GM21825 (cell line): Measurements from ENCODE around the gene DEPP1.
A peak's percentile ranks its signal among the peaks of the same experiment; 100 is the strongest.

ENCODE experiments used
- ATAC-seq: cut with Tn5 transposase; IDR thresholded peaks from one replicate; pipeline ENCODE4 v1.9.1; 2021; ENCODE audit warnings: mild to moderate bottlenecking, moderate library complexity; ENCODE audit not compliant: unreplicated experiment

Gene DEPP1

GRCh38 chr10:44980309-44981171 lies 1.9 kb upstream of the DEPP1 start:
- no peak for ATAC-seq

DNA sequence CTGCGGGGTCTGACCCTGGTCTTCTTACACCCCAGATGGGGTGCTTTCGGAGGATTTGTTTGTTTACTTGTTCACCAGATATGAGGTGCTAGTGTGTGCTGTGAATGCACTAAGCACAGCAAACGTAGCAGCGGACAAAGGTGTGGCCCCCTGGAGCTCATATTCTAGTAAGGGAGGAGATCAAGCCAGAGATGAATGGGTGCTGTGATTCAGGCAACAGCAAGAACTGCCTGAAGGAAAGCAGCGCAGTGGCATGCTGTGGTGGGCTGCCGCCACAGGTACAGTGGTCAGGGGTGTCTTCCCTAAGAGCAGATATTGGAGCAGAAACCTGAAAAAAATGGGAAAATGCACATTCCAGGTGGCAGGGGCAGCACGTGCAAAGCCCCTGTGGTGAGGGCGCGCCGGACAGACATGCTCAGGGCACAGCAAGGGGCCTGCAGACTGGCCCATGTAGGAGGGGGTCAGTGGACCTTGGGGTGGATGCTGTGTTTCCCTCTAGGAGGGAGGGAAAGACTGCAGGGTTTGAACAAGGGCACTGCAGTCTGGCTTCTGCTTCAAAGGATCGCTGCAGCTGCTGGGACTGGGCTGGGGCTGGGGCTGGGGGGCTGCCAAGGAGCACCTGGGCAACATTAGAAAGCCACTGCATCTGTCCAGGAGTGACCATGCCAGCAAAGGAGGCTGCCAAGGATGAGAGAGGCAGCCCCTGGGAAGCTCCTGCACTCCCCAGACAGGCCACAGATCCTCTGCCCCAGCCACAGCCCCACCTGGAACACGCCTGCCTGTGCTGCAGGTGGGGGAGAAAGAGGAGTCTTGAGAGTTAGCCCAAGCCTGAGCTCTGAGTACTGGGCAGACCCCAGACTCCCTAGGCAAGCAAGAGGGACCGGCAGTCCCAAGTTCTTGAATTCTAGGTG lies 927 bp upstream of the DEPP1 start:
- no peak for ATAC-seq

GRCh38 chr10:44978213-44978569 lies 418 bp downstream of the DEPP1 start:
- no peak for ATAC-seq

DNA sequence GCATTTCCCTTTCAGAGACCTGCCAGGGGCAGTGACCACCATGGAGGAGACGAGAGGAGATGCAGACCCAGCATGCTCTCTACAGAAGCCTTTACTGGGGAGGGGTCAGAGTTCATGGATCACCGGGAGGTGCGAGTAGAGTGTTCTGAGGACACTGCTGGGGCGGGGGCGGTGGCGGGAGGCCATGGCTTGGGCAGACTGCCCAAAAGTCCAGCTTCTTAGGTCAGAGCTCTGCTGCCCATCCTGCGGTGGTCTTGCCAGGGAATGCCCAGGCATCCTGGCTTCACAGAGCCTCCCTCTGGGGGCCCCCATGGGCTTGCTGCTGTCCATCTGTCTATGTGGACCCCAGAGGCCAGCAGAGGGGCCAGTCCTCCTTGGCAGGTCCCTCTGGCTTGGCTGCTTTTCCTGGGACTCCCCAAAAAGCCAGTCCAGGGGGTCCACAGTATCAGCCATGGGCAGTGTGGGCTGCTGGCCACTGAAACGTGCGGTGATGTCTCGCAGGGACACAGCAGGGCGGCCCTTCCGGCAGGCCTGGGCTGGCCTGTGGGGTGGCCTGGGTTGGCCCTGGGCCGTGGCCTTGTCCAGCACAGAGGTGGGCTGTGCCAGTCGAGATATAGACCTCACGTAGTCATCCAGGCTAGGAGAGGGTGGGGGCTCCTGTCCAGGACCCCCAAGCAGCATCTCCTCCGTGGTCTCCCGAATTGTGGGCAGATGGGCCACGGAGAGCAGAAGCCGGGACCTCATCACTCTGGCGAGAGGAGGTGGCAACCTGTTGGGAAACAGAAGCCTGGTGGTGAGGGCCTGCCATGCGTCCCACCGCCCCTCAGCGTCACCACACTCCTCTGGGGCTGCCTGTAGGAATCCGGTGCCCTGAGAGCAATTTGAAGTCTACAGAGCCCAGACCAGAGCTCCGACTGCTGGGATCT lies 1.1 kb downstream of the DEPP1 start:
- ATAC-seq, result no peak

DNA sequence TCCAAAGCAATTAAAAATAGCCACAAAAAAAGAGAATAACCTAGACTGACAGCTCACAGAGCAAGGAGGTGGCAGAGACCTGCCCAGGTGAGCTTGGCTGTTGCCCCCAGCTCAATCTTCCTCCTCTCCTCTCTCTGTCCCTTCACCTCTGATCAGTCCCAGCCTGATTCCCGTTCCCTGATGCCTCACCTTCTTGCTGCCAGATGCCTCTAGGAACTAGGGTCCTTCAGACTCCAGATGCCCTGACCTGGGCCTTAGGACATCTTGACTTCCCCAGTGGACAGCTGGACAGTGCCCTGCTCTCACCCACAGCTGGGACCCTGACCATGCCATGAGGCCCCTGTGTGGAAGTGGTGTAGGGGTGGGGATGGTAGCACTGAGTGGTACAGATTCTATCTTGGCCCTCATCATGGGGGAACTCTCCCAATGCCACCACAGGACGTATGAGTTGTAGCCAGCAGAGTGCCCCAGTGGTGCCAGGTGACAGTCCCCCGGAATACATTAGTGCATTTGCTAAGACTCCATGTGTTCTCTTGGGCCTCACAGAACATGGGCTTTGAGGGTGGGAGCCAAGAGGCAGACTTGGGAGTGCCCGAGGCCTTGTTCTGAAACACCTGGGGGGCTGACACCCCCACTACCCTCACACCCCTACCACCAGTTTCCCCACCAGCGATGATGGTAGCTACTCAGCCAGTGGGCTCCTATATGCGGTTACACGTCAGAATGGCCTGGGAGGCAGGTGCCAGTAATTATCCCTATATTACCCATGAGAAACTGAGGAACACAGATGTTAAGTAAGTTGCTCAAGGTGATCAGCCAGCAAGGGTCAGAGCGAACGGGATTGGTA lies 2.0 kb downstream of the DEPP1 start:
- ATAC-seq, result no peak

GRCh38 chr10:44975431-44976331 lies 2.9 kb downstream of the DEPP1 start:
- no peak for ATAC-seq

DNA sequence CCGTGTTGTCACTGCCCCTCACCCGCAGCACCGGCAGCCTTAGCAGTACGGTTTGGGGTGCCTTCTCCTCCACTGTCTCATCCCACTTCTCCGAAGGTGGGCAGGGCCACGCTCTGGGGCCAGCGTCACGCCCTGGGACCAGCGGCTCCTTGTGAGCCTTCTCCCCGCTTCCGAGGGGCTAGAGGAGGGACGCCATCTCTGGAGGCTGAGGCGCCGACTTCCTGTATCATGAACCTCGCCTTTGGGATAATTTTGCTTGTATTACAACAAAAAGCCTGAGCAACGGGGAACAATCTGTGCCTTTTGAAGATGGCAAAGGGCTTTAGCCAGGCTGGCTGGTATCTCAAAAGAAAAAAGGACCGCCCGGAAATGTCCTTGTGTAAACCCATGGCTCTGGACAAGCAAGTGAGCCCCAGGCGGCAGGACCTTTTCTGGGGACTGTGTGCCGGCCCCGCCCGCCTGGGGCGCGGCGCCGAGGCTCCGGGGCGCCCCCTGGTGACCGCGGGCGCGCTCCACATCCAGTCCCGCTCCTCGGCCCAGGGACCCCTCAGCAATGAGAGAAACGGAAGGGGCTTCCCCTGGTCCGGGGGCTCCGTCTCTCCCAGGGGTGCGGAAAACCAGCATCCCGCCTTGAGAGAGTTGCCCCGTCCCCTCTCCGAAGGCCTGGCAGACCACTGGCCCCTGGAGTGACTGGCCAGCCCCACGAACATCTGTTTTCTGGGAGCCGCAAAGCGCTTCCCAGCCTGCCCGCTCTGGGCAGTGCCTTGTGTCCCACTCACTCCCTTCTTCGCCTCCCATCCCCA lies 3.8 kb downstream of the DEPP1 start:
- ATAC-seq, result peak; percentile 68

DNA sequence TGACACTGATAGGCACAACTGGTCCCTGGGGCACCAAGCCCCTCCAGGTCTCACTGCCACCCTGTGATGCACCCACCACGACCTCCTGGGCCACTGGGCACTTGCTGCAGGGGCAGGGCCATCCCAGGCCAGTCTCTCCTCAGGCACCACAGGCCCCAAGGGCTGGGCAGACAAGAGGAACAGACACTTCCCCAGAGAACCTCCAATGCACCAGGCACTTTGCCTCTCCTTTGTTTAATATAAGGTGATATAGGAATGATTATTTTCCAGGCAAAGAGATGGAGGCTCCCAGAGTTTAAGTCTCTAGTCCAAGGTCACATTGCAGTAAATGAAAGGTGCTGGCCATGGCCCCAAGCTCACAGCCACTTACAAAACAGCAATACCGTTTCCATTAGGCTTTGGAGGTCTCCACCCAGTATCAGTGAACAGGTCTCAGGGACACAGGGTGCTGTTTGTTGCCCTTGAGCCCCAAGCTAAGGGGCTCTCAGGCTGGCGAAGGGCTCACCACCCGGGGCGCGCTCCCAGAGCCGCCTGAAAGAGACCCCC lies 4.5 kb downstream of the DEPP1 start:
- no peak for ATAC-seq

DNA sequence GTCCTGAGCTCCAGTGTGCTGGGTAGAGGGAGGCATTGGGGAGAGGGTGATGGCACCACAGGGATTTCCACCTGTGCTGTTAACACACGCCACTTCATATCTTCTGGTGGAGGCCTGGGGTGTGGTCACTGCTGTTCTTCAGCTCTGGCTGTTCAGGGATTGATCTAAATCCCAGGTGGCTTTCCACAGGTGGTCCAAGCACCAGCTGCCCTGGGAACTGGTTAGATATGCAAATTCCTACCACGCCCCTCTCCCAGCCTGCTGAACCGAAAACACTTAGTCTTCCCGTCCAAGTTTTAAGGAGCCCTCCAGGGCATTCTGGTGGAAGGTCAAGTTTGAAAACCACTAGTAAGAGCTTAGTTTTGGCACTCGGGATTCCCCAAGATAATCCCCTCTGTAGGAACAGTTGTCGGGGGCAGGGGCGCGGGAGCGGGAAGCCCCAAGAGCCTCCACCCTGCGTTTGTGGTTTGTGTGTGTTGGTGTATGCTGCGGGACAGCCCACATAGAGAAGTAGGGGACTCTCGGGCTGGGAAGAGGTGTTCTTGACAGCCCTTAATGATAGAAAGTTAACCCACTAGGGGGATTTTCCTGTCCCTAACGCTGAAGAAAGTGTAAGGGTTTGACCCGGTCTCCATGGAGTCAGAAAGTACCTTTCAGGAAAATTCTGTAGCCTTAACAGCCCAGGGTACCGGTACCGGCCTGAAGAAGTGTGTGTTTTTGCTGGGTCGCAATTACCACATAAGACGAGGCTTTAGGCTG lies 5.1 kb downstream of the DEPP1 start:
- no peak for ATAC-seq

GRCh38 chr10:44972874-44973306 lies 5.7 kb downstream of the DEPP1 start:
- no peak for ATAC-seq

GRCh38 chr10:44971935-44972757 lies 6.5 kb downstream of the DEPP1 start:
- no peak for ATAC-seq

DNA sequence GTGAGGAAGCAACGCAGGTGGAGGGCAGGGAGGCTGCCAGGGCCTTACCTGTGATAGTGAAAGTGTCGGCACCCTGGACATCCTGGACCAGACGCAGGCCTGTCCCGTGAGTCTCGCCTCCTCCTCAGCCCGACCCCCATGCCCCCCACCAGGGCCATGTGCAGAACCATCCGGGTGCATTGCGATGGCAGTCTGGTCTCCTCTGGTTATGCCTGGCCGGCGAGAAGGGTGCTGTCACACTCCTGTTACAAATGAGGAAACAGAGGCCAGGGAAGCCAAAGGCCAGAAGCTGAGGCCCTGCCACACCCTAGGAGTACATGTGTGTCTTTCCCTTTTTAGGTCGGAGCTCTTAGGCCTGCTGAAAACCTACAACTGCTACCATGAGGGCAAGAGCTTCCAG lies 7.2 kb downstream of the DEPP1 start:
- ATAC-seq, result no peak

GRCh38 chr10:44970812-44971395 lies 7.7 kb downstream of the DEPP1 start:
- no peak for ATAC-seq

GRCh38 chr10:44969854-44970253 lies 8.8 kb downstream of the DEPP1 start:
- no peak for ATAC-seq

DNA sequence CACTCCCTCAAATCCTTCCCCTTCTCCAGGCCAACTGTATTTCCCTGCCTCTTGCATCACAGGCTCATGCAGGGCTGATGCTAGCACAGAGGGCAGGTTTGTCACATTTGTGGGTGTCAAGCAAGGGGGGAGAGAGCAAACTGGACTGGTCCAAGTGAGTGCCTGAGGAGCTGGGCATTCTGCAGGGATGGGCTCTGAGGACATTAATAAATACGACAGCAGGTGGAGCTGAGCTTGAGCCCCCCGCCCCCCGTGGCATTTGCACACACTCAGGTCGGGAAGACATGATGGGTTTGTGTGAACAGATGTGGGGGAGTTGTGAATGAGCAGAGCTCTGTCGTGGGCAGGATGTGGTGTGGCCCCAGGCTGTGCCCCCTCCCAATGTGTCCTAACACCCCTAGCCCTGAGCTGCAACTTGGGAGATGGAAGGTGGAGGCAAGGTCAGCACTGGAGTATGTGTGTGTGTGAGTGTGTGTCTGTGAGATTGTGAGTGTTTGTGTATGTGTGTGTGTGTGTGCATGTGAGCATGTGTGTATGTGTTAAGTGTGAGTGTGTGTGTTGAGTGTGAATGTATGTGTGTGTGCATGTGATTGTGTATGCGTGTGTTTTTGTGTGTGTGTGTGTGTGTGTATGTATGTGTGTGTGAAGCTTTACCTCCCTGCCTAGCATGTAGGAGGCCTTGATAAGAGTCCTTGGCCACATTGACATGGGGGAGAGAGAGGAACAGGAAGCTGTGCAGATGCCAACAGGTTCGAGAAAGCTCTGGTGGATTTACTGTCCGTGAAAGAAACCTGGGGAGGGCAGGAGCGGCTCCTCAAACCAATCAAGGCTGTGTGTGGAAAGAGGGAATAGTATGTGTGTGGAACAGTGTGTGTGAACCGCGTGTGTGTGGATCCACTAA lies 9.9 kb downstream of the DEPP1 start:
- no peak for ATAC-seq
